ENCODE measurements around the gene ABCB9. TPM values are rescaled to one million over a fixed set of nuclear protein-coding genes. Genes with fewer than 3 reads are reported as not detected.

ABCB9 gene
- total and polyA plus RNA-seq, 5 donors from 2014 or later: 0.47 to 5.3 (median 0.91) TPM

DNA sequence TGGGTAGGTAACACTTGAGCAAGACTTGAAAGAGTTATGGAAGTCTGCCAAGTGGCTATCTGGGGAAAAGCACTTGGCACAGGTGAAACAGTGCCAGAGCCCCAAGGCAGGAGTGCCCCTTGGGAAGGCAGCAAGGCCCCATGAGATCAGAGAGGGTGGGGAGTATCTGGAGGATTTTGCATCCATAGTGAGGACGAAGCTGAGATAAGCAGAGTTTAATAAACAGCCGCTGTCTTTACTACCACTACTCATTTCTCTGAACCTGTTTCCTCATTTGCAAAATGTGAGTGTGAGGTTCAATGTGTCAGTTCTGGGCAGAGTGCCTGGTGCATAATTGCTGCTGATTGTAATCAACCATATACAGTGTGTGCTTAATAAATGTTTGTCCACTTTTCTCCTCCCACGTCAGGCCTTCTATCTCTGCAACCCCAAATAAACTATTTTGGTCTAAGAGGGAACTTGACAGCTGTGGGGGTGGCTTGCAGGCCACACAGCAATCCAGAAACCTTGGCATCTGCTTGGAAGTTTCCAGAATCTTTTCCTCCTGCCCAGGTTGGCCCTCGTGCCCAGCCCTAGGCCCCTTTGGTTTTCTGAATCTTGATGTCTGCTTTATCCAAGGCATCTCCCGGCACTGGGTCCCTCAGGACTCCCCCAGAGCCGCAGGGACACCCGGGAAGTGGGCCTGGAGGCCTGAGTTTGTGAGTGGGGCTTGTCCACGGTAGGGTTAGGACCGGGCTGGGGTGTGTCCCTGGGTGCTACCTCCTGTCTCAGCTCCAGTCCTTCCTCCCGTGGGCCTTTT lies 4.5 kb downstream of the ABCB9 start:
- H3K36me3 Mint-ChIP-seq: no peaks in the 10 kb centered on the region
- H3K36me3 ChIP-seq (ENCODE audit: control insufficient read depth, insufficient read depth, low read length): no peaks in the 10 kb centered on the region
- H3K27me3 ChIP-seq (ENCODE audit: control insufficient read depth, insufficient read depth, low read length): no peaks in the 10 kb centered on the region
- H3K9me3 Mint-ChIP-seq: no peaks in the 10 kb centered on the region
- ATAC-seq (ENCODE audit: low read depth in 2 of 2): no peak
- no peak overlapping the region for H3K27ac ChIP-seq (ENCODE audit: insufficient read depth, low read length, poor library complexity, severe bottlenecking)
- no peaks in the 10 kb centered on the region for H3K9me3 ChIP-seq (ENCODE audit: control insufficient read depth in 2 of 2, low read length in 2 of 2)
- no peak overlapping the region for H3K4me3 ChIP-seq (ENCODE audit: low read depth, low read length)
- DNase-seq: no peak
- peaks cover 18% of the 10 kb centered on the region for H3K4me1 ChIP-seq (ENCODE audit: control insufficient read depth, insufficient read depth, low read length, poor library complexity, severe bottlenecking)
- H3K4me3 Mint-ChIP-seq: peak overlapping the region in 1 of 4 donors; percentile 68
- peaks cover 0 to 7% (median 0%) of the 10 kb centered on the region in 4 donors for H3K4me1 Mint-ChIP-seq
- H3K27me3 Mint-ChIP-seq: no peaks in the 10 kb centered on the region
- H3K27ac Mint-ChIP-seq: no peak overlapping the region

DNA sequence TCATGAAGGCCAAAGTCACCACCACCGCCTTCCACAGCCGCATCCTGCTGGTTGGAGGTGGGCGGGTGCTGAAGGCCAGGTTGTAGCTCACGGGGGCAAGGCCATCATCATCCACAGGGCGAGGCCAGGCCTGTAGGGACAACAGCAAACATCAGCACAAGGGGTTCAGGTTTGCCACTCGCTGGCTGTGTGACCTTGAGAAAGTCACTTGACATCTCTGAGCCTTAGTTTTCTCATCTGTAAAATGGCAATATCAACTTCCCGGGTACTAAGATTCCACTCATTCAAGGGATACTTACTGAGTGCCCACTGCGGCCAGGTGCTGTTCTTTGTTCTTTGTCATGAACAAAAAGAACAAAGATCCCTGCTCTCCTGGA lies 6.1 kb downstream of the ABCB9 start:
- Mint-ChIP-seq H3K4me1 (peaks cover 0 to 5% (median 0%) of the 10 kb centered on the region in 4 donors), H3K27me3 (no peaks in the 10 kb centered on the region), H3K9me3 (no peaks in the 10 kb centered on the region), H3K36me3 (no peaks in the 10 kb centered on the region), H3K4me3 (no peak overlapping the region), H3K27ac (no peak overlapping the region)
- H3K27me3 ChIP-seq (ENCODE audit: control insufficient read depth, insufficient read depth, low read length): no peaks in the 10 kb centered on the region
- no peak overlapping the region for H3K4me3 ChIP-seq (ENCODE audit: low read depth, low read length)
- H3K27ac ChIP-seq (ENCODE audit: insufficient read depth, low read length, poor library complexity, severe bottlenecking): no peak overlapping the region
- DNase-seq (no peak), ATAC-seq (ENCODE audit: low read depth in 2 of 2) (no peak)
- H3K9me3 ChIP-seq (ENCODE audit: control insufficient read depth in 2 of 2, low read length in 2 of 2): no peaks in the 10 kb centered on the region
- peaks cover 3% of the 10 kb centered on the region for H3K4me1 ChIP-seq (ENCODE audit: control insufficient read depth, insufficient read depth, low read length, poor library complexity, severe bottlenecking)
- H3K36me3 ChIP-seq (ENCODE audit: control insufficient read depth, insufficient read depth, low read length): no peaks in the 10 kb centered on the region

DNA sequence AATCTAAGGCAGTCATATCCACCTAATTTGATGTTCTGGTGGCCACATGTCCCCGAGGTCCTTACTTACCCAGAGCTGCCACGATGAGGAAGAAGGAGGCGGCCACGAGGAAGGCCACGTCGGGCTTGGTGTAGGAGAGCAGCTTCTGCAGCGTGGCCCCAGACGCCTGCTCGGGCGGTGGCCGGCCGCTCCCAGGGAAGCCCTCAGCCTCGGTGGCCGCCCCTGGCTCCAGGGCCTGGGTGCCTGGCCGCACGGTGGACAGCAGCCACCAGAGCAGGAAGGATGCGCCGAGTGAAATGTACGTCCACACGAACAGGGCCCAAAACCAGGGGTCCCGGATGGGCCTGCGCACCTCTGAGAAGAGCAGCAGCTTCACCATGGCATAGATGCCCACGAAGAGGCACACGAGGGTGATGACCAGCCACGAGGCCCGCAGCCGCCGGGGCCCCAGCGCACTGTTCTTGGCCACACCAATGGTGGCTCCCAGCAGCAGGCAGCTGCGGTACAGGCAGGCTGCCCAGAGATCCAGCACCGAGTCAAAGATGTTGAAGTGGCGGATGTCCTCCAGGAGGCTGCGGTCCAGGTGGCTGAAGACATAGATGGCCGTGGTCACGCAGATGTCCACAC lies 6.6 kb downstream of the ABCB9 start:
- H3K4me1 Mint-ChIP-seq: peaks cover 0 to 1% (median 0%) of the 10 kb centered on the region in 4 donors

DNA sequence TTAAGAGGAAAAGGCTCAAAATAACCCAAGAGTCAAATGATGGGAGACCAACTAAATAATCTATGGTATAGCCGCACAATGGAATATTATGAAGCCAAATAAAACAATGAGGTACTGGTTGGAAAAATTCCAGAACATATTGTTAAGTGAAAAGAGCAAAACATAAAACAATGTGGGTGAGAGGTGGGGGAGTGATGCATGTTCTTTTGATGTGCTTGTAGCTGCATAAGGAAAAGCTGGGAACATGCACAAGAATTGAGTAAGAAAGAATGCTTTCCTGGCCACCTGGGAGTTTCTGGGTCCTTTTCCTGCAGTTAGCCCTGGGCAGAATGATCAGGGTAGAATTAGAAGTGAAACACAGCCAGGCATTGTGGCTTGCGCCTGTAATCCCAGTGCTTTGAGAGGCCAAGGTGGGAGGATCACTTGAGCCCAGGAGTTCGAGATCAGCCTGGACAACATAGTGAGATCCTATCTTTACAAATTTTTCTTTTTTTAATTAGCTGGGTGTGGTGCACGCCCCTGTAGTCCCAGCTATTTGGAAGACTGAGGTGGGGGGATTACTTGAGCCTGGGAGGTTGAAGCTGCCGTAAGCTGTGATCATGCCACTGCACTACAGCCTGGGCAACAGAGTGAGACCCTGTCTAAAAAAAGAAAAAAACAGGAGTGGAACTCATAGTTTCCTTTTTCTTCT lies 7.9 kb downstream of the ABCB9 start:
- no peak overlapping the region for H3K4me3 Mint-ChIP-seq
- ATAC-seq (ENCODE audit: low read depth in 2 of 2): no peak
- Histone ChIP-seq H3K4me3 (ENCODE audit: low read depth, low read length) (no peak overlapping the region), H3K9me3 (ENCODE audit: control insufficient read depth in 2 of 2, low read length in 2 of 2) (no peaks in the 10 kb centered on the region), H3K27me3 (ENCODE audit: control insufficient read depth, insufficient read depth, low read length) (no peaks in the 10 kb centered on the region), H3K27ac (ENCODE audit: insufficient read depth, low read length, poor library complexity, severe bottlenecking) (no peak overlapping the region), H3K36me3 (ENCODE audit: control insufficient read depth, insufficient read depth, low read length) (no peaks in the 10 kb centered on the region), H3K4me1 (ENCODE audit: control insufficient read depth, insufficient read depth, low read length, poor library complexity, severe bottlenecking) (no peaks in the 10 kb centered on the region)
- H3K27me3 Mint-ChIP-seq: no peaks in the 10 kb centered on the region
- no peaks in the 10 kb centered on the region for H3K36me3 Mint-ChIP-seq
- H3K9me3 Mint-ChIP-seq: no peaks in the 10 kb centered on the region
- DNase-seq: no peak
- H3K4me1 Mint-ChIP-seq: no peaks in the 10 kb centered on the region
- no peak overlapping the region for H3K27ac Mint-ChIP-seq

More for the DNA sequence above, 6.6 kb downstream of the ABCB9 start:
- H3K4me3 ChIP-seq (ENCODE audit: low read depth, low read length): no peak overlapping the region
- Mint-ChIP-seq H3K36me3 (no peaks in the 10 kb centered on the region), H3K27ac (no peak overlapping the region), H3K4me3 (no peak overlapping the region), H3K27me3 (no peaks in the 10 kb centered on the region), H3K9me3 (no peaks in the 10 kb centered on the region)
- no peak overlapping the region for H3K27ac ChIP-seq (ENCODE audit: insufficient read depth, low read length, poor library complexity, severe bottlenecking)
- H3K36me3 ChIP-seq (ENCODE audit: control insufficient read depth, insufficient read depth, low read length): no peaks in the 10 kb centered on the region
- DNase-seq (no peak), ATAC-seq (ENCODE audit: low read depth in 2 of 2) (no peak)
- H3K9me3 ChIP-seq (ENCODE audit: control insufficient read depth in 2 of 2, low read length in 2 of 2): no peaks in the 10 kb centered on the region
- no peaks in the 10 kb centered on the region for H3K27me3 ChIP-seq (ENCODE audit: control insufficient read depth, insufficient read depth, low read length)
- no peaks in the 10 kb centered on the region for H3K4me1 ChIP-seq (ENCODE audit: control insufficient read depth, insufficient read depth, low read length, poor library complexity, severe bottlenecking)

DNA sequence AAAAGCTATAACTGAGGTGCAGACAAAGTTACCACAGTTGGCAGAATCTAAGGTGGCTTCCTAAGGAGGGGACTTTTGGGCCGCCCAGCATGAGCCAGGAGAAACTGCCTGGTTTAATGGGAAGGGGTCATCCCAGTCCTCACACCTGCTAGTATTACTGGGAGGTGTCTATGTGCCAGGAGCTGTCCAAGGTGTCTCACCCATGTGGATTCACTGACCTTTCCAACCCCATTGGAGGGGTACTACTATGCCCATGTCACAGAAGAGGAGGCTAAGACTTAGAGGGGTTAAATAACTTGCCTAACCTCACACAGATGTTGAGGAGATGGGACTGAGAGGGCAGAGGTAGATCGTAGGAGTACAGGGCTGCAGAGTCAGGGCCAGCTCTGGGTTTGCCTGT lies 10.2 kb downstream of the ABCB9 start:
- DNase-seq: no peak
- peaks cover 0 to 5% (median 0%) of the 10 kb centered on the region in 4 donors for H3K4me1 Mint-ChIP-seq

DNA sequence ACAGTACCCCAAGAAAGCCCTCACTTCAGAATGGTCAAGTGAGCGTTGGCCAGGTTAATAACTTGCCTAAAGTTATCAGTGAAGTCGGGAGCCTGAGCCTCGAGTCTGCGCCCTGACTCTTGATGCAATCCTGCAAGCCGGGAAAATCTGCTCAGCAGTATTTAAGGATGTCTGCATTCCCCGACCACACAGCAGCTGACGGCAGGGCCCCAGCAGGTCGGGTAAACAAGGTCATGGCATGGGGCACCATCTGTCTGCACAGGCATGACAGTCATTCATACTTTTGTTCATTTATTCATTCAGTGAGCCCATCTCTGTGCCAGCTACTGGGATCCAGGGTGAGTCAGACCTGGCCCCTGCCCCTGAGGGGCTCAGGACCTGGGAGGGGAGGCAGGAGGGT lies 11.1 kb downstream of the ABCB9 start:
- H3K4me1 ChIP-seq (ENCODE audit: control insufficient read depth, insufficient read depth, low read length, poor library complexity, severe bottlenecking): no peaks in the 10 kb centered on the region
- no peak overlapping the region for H3K4me3 ChIP-seq (ENCODE audit: low read depth, low read length)
- H3K9me3 ChIP-seq (ENCODE audit: control insufficient read depth in 2 of 2, low read length in 2 of 2): no peaks in the 10 kb centered on the region
- DNase-seq (no peak), ATAC-seq (ENCODE audit: low read depth in 2 of 2) (no peak)
- H3K36me3 ChIP-seq (ENCODE audit: control insufficient read depth, insufficient read depth, low read length): no peaks in the 10 kb centered on the region
- Mint-ChIP-seq H3K27ac (no peak overlapping the region), H3K27me3 (no peaks in the 10 kb centered on the region), H3K36me3 (no peaks in the 10 kb centered on the region), H3K4me1 (peaks cover 0 to 5% (median 0%) of the 10 kb centered on the region in 4 donors), H3K9me3 (no peaks in the 10 kb centered on the region), H3K4me3 (no peak overlapping the region)
- no peaks in the 10 kb centered on the region for H3K27me3 ChIP-seq (ENCODE audit: control insufficient read depth, insufficient read depth, low read length)
- no peak overlapping the region for H3K27ac ChIP-seq (ENCODE audit: insufficient read depth, low read length, poor library complexity, severe bottlenecking)

More for the DNA sequence above, 10.2 kb downstream of the ABCB9 start:
- no peak overlapping the region for H3K4me3 Mint-ChIP-seq
- Histone ChIP-seq H3K36me3 (ENCODE audit: control insufficient read depth, insufficient read depth, low read length) (no peaks in the 10 kb centered on the region), H3K27ac (ENCODE audit: insufficient read depth, low read length, poor library complexity, severe bottlenecking) (no peak overlapping the region), H3K9me3 (ENCODE audit: control insufficient read depth in 2 of 2, low read length in 2 of 2) (no peaks in the 10 kb centered on the region), H3K4me3 (ENCODE audit: low read depth, low read length) (no peak overlapping the region), H3K4me1 (ENCODE audit: control insufficient read depth, insufficient read depth, low read length, poor library complexity, severe bottlenecking) (no peaks in the 10 kb centered on the region), H3K27me3 (ENCODE audit: control insufficient read depth, insufficient read depth, low read length) (no peaks in the 10 kb centered on the region)
- H3K36me3 Mint-ChIP-seq: no peaks in the 10 kb centered on the region
- H3K9me3 Mint-ChIP-seq: no peaks in the 10 kb centered on the region
- no peak for ATAC-seq (ENCODE audit: low read depth in 2 of 2)
- H3K27me3 Mint-ChIP-seq: no peaks in the 10 kb centered on the region
- no peak overlapping the region for H3K27ac Mint-ChIP-seq

DNA sequence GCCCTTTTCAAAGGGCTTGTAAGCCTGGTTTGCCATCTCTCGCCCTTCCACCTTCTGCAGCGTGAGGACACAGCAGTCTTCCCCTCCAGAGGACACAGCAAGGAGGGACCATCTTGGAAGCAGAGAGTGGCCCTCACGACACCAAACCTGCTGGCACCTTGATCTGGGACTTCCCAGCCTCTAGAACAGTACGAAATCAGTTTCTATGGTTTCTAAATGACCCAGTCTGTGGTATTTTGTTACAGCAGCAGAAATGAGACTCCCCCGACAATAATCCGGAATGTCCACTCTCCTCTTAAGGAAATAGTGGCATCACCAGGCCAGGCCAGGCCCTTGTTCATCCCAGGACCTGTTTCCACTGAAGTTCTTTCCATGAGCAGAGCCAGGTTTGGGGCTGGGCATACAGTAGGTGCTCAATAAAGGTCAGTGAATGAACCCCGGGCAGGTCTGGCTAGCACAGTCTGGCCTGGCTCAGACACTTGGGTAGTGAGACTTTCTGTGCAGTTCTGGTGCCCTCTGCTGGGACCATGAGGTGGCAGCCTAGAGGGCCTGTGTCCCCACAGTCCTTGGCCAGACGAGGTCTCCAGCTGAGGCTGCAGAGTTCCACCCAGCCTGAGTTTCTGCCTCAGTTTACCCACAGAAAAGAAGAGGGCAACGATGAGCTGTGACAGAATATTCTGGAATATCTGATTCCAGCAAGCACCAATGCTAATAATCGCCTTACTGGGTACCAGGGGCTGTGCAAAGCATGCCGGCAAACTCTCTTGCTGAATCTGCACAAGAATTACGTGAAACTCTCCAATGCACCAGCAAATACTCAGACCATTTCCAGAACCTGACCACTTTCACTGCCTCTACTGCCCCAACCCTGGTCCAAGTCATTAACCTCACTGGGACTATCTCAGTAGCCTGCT lies 14.0 kb downstream of the ABCB9 start:
- H3K4me3 ChIP-seq (ENCODE audit: low read depth, low read length): no peak overlapping the region
- no peaks in the 10 kb centered on the region for H3K27me3 Mint-ChIP-seq
- H3K9me3 Mint-ChIP-seq: no peaks in the 10 kb centered on the region
- no peak overlapping the region for H3K4me3 Mint-ChIP-seq
- no peaks in the 10 kb centered on the region for H3K9me3 ChIP-seq (ENCODE audit: control insufficient read depth in 2 of 2, low read length in 2 of 2)
- peaks cover 0 to 5% (median under 1%) of the 10 kb centered on the region in 4 donors for H3K4me1 Mint-ChIP-seq
- H3K36me3 Mint-ChIP-seq: no peaks in the 10 kb centered on the region
- no peak overlapping the region for H3K27ac ChIP-seq (ENCODE audit: insufficient read depth, low read length, poor library complexity, severe bottlenecking)
- H3K27ac Mint-ChIP-seq: no peak overlapping the region
- H3K27me3 ChIP-seq (ENCODE audit: control insufficient read depth, insufficient read depth, low read length): no peaks in the 10 kb centered on the region
- DNase-seq (peak; percentile 58 to 75 (median 73)), ATAC-seq (ENCODE audit: low read depth in 2 of 2) (peak; percentile 91)
- H3K4me1 ChIP-seq (ENCODE audit: control insufficient read depth, insufficient read depth, low read length, poor library complexity, severe bottlenecking): no peaks in the 10 kb centered on the region
- H3K36me3 ChIP-seq (ENCODE audit: control insufficient read depth, insufficient read depth, low read length): no peaks in the 10 kb centered on the region

All from CD4-positive, CD25-positive, alpha-beta regulatory T cell (primary cell).